Right kidney (tissue), 1 donor: ENCODE data around the gene DNMT1.
"Not testable (repeated sequence)": the region's sequence is repeated elsewhere in the genome, so short reads cannot be mapped to it uniquely, and the experiment has no call there.

Experiments
- DNase-seq: peaks from one replicate; pipeline ENCODE4 v3.0.0-alpha.2; 2016

DNMT1 gene

GRCh38 chr19:10183926-10184325 is 10.8 kb downstream of the DNMT1 start:
- no peak for DNase-seq

- DNase-seq, result no peak
Observed at GRCh38 chr19:10182847-10183246, 11.9 kb downstream of the DNMT1 start.

- no peak for DNase-seq
Observed at GRCh38 chr19:10182076-10182475, 12.7 kb downstream of the DNMT1 start.

GRCh38 chr19:10180459-10180858 is 14.3 kb downstream of the DNMT1 start:
- no peak for DNase-seq

GRCh38 chr19:10180024-10180423 is 14.7 kb downstream of the DNMT1 start:
- not testable (repeated sequence) for DNase-seq

- DNase-seq, result no peak
Observed at GRCh38 chr19:10173527-10173926, 21.2 kb downstream of the DNMT1 start.

GRCh38 chr19:10168386-10168948 is 26.3 kb downstream of the DNMT1 start:
- DNase-seq, result no peak

GRCh38 chr19:10167459-10167858 is 27.3 kb downstream of the DNMT1 start:
- DNase-seq, result no peak

GRCh38 chr19:10166501-10166900 is 28.3 kb downstream of the DNMT1 start:
- not testable (repeated sequence) for DNase-seq

GRCh38 chr19:10166046-10166445 is 28.7 kb downstream of the DNMT1 start:
- no peak for DNase-seq

- DNase-seq, result no peak
Observed at GRCh38 chr19:10163536-10163935, 31.2 kb downstream of the DNMT1 start.

- DNase-seq, result no peak
Observed at GRCh38 chr19:10159610-10160009, 35.1 kb downstream of the DNMT1 start.

GRCh38 chr19:10158485-10158884 is 36.3 kb downstream of the DNMT1 start:
- DNase-seq, result no peak

GRCh38 chr19:10158071-10158470 is 36.7 kb downstream of the DNMT1 start:
- no peak for DNase-seq

GRCh38 chr19:10155839-10156238 is 38.9 kb downstream of the DNMT1 start:
- no peak for DNase-seq

GRCh38 chr19:10152100-10152499 is 42.7 kb downstream of the DNMT1 start:
- DNase-seq, result no peak

GRCh38 chr19:10151521-10151920 is 43.2 kb downstream of the DNMT1 start:
- DNase-seq, result no peak

- no peak for DNase-seq
Observed at GRCh38 chr19:10149427-10149826, 45.3 kb downstream of the DNMT1 start.

- no peak for DNase-seq
Observed at GRCh38 chr19:10146142-10146541, 48.6 kb downstream of the DNMT1 start.

GRCh38 chr19:10145031-10145430 is 49.7 kb downstream of the DNMT1 start:
- DNase-seq, result no peak

- no peak for DNase-seq
Observed at GRCh38 chr19:10144361-10144760, 50.4 kb downstream of the DNMT1 start.

- DNase-seq, result no peak
Observed at GRCh38 chr19:10143681-10144080, 51.1 kb downstream of the DNMT1 start.

- no peak for DNase-seq
Observed at GRCh38 chr19:10142701-10143375, 51.9 kb downstream of the DNMT1 start.

GRCh38 chr19:10141973-10142372 is 52.8 kb downstream of the DNMT1 start:
- no peak for DNase-seq

GRCh38 chr19:10141479-10141878 is 53.3 kb downstream of the DNMT1 start:
- DNase-seq, result no peak
